ENCODE measurements around the gene CCL17. TPM values are rescaled to one million over a fixed set of nuclear protein-coding genes. Genes with fewer than 3 reads are reported as not detected.
A peak's percentile ranks its signal among the peaks of the same experiment; 100 is the strongest.
"Not testable (repeated sequence)": the region's sequence is repeated elsewhere in the genome, so short reads cannot be mapped to it uniquely, and the experiment has no call there.

CCL17 gene
- total and polyA plus RNA-seq, 4 donors, result not detected

DNA sequence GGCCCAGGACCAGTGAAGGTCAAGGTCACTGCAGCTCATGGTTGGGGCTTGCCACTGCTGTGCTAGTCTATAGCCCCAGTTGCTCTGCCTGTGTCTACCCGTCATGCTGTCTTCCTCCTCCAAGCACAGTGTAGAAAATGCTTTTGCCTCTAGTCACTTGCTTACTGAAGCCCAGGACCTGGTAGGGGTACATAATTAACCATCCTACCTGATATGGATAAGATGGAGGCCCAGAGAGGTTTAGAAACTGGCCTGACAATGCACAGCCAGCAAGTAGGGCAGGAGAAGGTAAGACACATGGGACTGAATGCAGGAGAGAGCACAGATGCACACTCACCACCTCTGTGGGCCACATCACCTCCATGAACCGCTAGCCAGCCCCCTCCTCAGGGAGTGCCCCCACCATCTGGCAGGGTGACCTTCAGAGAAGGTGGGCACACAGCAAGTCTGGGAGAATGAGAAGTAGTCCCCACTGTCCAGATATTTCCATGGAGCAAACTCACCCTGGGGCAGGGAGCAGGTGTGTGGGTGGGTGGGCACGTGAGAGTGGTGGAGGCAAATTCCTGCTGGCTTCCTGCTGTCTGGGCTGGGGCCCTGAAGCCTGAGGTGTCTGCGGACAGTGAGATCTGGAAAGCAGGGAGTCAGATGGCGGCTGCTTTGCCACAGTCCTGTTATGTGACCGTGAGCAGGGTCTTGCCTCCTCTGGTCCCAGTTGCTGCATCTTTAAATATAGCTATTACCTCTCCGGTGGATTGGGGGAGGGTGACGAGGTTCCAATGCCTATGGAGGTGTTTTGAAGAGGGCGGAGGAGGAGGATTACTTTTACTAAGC lies 31.2 kb upstream of the CCL17 start:
- H3K27ac ChIP-seq (ENCODE audit: low read depth in 1 of 2, low read length in 2 of 2), result peak overlapping the region; percentile 94 to 98
- no peaks in the 10 kb centered on the region for H3K27me3 ChIP-seq (ENCODE audit: control insufficient read depth in 4 of 4, insufficient read depth in 4 of 4, low read length in 3 of 4)
- H3K4me1 ChIP-seq (ENCODE audit: control insufficient read depth in 4 of 4, insufficient read depth in 4 of 4, low read length in 3 of 4), result peaks cover 4 to 41% (median 29%) of the 10 kb centered on the region in 4 donors
- no peaks in the 10 kb centered on the region for H3K9me3 ChIP-seq (ENCODE audit: control insufficient read depth in 4 of 4, low read length in 3 of 4)
- DNase-seq (ENCODE audit: low spot score), result no peak
- TF ChIP-seq YY1 (IDR thresholded peaks at IDR 0.05) (peak; percentile 4), EGR1 (IDR thresholded peaks at IDR 0.05; ENCODE audit: low read depth in 2 of 2) (peak; percentile 65 to 77), HNF4G (IDR thresholded peaks at IDR 0.05) (peak; percentile 1)
- TF ChIP-seq, protein P1, sequence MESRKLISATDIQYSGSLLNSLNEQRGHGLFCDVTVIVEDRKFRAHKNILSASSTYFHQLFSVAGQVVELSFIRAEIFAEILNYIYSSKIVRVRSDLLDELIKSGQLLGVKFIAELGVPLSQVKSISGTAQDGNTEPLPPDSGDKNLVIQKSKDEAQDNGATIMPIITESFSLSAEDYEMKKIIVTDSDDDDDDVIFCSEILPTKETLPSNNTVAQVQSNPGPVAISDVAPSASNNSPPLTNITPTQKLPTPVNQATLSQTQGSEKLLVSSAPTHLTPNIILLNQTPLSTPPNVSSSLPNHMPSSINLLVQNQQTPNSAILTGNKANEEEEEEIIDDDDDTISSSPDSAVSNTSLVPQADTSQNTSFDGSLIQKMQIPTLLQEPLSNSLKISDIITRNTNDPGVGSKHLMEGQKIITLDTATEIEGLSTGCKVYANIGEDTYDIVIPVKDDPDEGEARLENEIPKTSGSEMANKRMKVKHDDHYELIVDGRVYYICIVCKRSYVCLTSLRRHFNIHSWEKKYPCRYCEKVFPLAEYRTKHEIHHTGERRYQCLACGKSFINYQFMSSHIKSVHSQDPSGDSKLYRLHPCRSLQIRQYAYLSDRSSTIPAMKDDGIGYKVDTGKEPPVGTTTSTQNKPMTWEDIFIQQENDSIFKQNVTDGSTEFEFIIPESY (IDR thresholded peaks at IDR 0.05), result no peak
- 31% methylated on average over 9 of the region's 9 CpGs for WGBS
- H3K9ac ChIP-seq (ENCODE audit: low read depth in 1 of 2, low read length in 2 of 2), result peak overlapping the region; percentile 63 to 91
- H3K36me3 ChIP-seq (ENCODE audit: control insufficient read depth in 4 of 4, insufficient read depth in 3 of 4, low read depth in 1 of 4, low read length in 3 of 4), result no peaks in the 10 kb centered on the region
- peak overlapping the region; percentile 43 to 58 (median 54) for H3K4me3 ChIP-seq (ENCODE audit: low read depth in 1 of 3, low read length in 3 of 3)

DNA sequence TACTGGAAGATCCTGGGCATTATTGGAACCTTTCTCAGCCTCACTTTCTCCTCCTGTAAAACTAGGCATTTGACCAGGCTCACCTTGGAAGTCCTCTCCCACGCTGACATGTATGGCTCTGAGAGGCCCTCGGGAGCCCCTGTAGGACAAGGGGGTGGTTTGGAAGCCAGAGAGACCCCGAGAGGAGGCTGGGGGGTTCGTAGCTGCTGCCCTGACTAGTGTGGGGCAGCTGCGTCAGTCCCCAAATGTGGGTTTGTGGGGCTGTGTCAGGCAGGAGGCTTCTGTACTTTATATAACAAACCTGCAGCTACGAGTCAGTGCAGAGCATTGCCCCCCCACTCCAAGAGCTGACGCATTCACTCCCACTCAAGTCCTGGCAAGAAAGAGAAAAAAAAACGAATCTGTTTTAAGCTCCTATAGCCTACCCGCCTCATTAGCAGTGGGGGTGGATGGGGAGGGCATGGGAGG lies 30.5 kb upstream of the CCL17 start:
- no peak for DNase-seq (ENCODE audit: low spot score)
- TF ChIP-seq JUND (IDR thresholded peaks at IDR 0.05) (no peak), NR2F2 (IDR thresholded peaks at IDR 0.05) (no peak), TAF1 (conservative IDR thresholded peaks at IDR 0.05) (no peak), RXRA (IDR thresholded peaks at IDR 0.05) (no peak), SP1 (IDR thresholded peaks at IDR 0.05) (no peak), EGR1 (IDR thresholded peaks at IDR 0.05; ENCODE audit: low read depth in 2 of 2) (no peak)
- TF ChIP-seq, protein P1 (IDR thresholded peaks at IDR 0.05), result no peak
- peak overlapping the region; percentile 63 to 91 for H3K9ac ChIP-seq (ENCODE audit: low read depth in 1 of 2, low read length in 2 of 2)
- H3K4me1 ChIP-seq (ENCODE audit: control insufficient read depth in 4 of 4, insufficient read depth in 4 of 4, low read length in 3 of 4), result peaks cover 4 to 44% (median 29%) of the 10 kb centered on the region in 4 donors
- peak overlapping the region; percentile 94 to 98 for H3K27ac ChIP-seq (ENCODE audit: low read depth in 1 of 2, low read length in 2 of 2)
- no peaks in the 10 kb centered on the region for H3K36me3 ChIP-seq (ENCODE audit: control insufficient read depth in 4 of 4, insufficient read depth in 3 of 4, low read depth in 1 of 4, low read length in 3 of 4)
- peak overlapping the region; percentile 43 to 58 (median 54) for H3K4me3 ChIP-seq (ENCODE audit: low read depth in 1 of 3, low read length in 3 of 3)
- H3K27me3 ChIP-seq (ENCODE audit: control insufficient read depth in 4 of 4, insufficient read depth in 4 of 4, low read length in 3 of 4), result no peaks in the 10 kb centered on the region
- WGBS, result 29% methylated on average over 9 of the region's 9 CpGs
- no peaks in the 10 kb centered on the region for H3K9me3 ChIP-seq (ENCODE audit: control insufficient read depth in 4 of 4, low read length in 3 of 4)

DNA sequence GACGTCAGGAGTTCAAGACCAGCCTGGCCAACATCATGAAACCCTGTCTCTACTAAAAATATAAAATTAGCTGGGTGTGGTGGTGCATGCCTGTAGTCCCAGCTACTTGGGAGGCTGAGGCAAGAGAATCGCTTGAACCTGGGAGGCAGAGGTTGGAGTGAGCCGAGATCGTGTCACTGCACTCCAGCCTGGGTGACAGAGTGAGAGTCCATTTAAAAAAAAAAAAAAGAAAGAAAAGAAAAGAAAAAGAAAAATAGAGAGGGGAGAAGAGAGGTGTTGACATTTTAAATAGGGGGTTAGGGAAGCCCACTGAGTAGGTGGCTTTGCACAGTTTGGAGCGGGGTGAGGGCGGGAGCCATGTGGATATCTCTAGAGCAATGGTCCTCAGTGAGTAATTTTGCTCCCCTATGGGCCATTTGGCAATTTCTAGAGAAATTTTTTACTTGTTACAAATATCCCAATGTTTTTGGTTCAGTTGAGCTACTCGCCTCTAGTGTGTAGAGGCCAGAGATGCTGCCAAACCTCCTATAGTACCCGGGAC lies 29.6 kb upstream of the CCL17 start:
- not testable (repeated sequence) for H3K36me3 ChIP-seq (ENCODE audit: control insufficient read depth in 4 of 4, insufficient read depth in 3 of 4, low read depth in 1 of 4, low read length in 3 of 4); H3K4me3 ChIP-seq (ENCODE audit: low read depth in 1 of 3, low read length in 3 of 3); H3K9me3 ChIP-seq (ENCODE audit: control insufficient read depth in 4 of 4, low read length in 3 of 4); DNase-seq (ENCODE audit: low spot score); H3K27me3 ChIP-seq (ENCODE audit: control insufficient read depth in 4 of 4, insufficient read depth in 4 of 4, low read length in 3 of 4); H3K9ac ChIP-seq (ENCODE audit: low read depth in 1 of 2, low read length in 2 of 2)
- Histone ChIP-seq H3K27ac (ENCODE audit: low read depth in 1 of 2, low read length in 2 of 2) (peak overlapping the region in 1 of 2 donors; percentile 98), H3K4me1 (ENCODE audit: control insufficient read depth in 4 of 4, insufficient read depth in 4 of 4, low read length in 3 of 4) (peaks cover 4 to 52% (median 34%) of the 10 kb centered on the region in 4 donors)
- WGBS, result 88% methylated on average over 8 of the region's 8 CpGs
